ENCODE results near the gene SH3BP1.

The SH3BP1 gene

DNA sequence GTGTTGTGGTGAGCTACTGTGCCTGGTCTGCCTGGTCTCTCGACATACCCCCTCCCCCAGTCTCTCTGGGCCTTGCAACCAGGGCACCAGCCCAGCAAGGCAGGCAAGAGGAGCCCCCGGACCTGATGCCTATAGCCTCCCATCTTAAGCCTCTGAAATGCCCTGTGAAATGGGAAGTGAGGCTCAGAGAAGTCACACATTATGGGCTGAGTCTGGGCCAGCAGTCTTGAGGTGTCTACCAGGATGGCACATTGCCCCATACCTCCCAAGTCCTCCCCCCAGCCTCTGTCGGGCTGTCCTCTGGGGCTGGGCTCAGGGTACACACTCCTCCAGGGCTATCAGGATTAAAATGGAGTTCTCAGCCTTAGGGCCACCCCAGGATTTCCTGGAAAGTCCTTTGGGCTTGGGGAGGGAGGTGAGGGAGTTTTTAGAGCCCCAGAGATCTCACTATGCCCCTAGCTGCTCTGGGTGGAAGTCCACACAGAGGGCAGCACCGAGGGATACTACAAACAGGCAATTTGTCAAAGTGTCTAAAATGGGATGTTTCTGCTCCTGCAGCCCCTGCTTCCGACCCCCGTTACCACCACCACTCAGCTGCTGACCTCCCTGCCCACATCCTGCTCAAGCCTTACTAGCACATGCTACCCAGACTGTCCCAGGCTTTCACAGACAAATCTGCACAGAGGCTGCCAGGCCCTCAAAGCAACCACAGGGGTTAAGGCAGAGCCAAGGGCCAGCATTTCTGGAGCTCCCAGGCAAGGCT lies 3.1 kb upstream of the SH3BP1 start:
- Histone ChIP-seq H3K4me3 (ENCODE audit: low read depth in 1 of 2, low read length in 2 of 2) (no peak overlapping the region), H3K36me3 (ENCODE audit: insufficient read depth, low read length) (peaks cover 5% of the 10 kb centered on the region), H3K4me1 (ENCODE audit: insufficient read depth, low read length) (peaks cover 36% of the 10 kb centered on the region), H3K27me3 (ENCODE audit: control insufficient read depth in 1 of 2, insufficient read depth in 2 of 2, low read length in 2 of 2) (peaks cover 0 to 16% of the 10 kb centered on the region in 2 donors), H3K9ac (ENCODE audit: low read length) (no peak overlapping the region), H3K9me3 (ENCODE audit: low read length) (no peaks in the 10 kb centered on the region), H3K27ac (ENCODE audit: low read depth, low read length) (no peak overlapping the region)

- Histone ChIP-seq H3K4me1 (ENCODE audit: insufficient read depth, low read length) (peaks cover 36% of the 10 kb centered on the region), H3K9ac (ENCODE audit: low read length) (no peak overlapping the region), H3K4me3 (ENCODE audit: low read depth in 1 of 2, low read length in 2 of 2) (no peak overlapping the region), H3K36me3 (ENCODE audit: insufficient read depth, low read length) (no peaks in the 10 kb centered on the region), H3K27ac (ENCODE audit: low read depth, low read length) (no peak overlapping the region), H3K9me3 (ENCODE audit: low read length) (no peaks in the 10 kb centered on the region), H3K27me3 (ENCODE audit: control insufficient read depth in 1 of 2, insufficient read depth in 2 of 2, low read length in 2 of 2) (peaks cover 0 to 16% of the 10 kb centered on the region in 2 donors)
Observed at GRCh38 chr22:37636949-37637273, 2.6 kb upstream of the SH3BP1 start.

- H3K9ac ChIP-seq (ENCODE audit: low read length), result no peak overlapping the region
- peak overlapping the region in 1 of 2 donors; percentile 55 for H3K4me3 ChIP-seq (ENCODE audit: low read depth in 1 of 2, low read length in 2 of 2)
Observed at GRCh38 chr22:37638391-37639069, 939 bp upstream of the SH3BP1 start.

GRCh38 chr22:37639771-37640590 lies 512 bp downstream of the SH3BP1 start:
- no peak overlapping the region for H3K9ac ChIP-seq (ENCODE audit: low read length)
- H3K27ac ChIP-seq (ENCODE audit: low read depth, low read length), result peak overlapping the region; percentile 55
- peak overlapping the region; percentile 55 to 59 for H3K4me3 ChIP-seq (ENCODE audit: low read depth in 1 of 2, low read length in 2 of 2)
- H3K4me1 ChIP-seq (ENCODE audit: insufficient read depth, low read length), result peaks cover 19% of the 10 kb centered on the region
- H3K9me3 ChIP-seq (ENCODE audit: low read length), result no peaks in the 10 kb centered on the region
- no peaks in the 10 kb centered on the region for H3K36me3 ChIP-seq (ENCODE audit: insufficient read depth, low read length)
- peaks cover 0 to 16% of the 10 kb centered on the region in 2 donors for H3K27me3 ChIP-seq (ENCODE audit: control insufficient read depth in 1 of 2, insufficient read depth in 2 of 2, low read length in 2 of 2)

More at GRCh38 chr22:37638391-37639069, 939 bp upstream of the SH3BP1 start:
- Histone ChIP-seq H3K4me1 (ENCODE audit: insufficient read depth, low read length) (peaks cover 31% of the 10 kb centered on the region), H3K27me3 (ENCODE audit: control insufficient read depth in 1 of 2, insufficient read depth in 2 of 2, low read length in 2 of 2) (peaks cover 0 to 16% of the 10 kb centered on the region in 2 donors), H3K36me3 (ENCODE audit: insufficient read depth, low read length) (no peaks in the 10 kb centered on the region), H3K9me3 (ENCODE audit: low read length) (no peaks in the 10 kb centered on the region), H3K27ac (ENCODE audit: low read depth, low read length) (no peak overlapping the region)

DNA sequence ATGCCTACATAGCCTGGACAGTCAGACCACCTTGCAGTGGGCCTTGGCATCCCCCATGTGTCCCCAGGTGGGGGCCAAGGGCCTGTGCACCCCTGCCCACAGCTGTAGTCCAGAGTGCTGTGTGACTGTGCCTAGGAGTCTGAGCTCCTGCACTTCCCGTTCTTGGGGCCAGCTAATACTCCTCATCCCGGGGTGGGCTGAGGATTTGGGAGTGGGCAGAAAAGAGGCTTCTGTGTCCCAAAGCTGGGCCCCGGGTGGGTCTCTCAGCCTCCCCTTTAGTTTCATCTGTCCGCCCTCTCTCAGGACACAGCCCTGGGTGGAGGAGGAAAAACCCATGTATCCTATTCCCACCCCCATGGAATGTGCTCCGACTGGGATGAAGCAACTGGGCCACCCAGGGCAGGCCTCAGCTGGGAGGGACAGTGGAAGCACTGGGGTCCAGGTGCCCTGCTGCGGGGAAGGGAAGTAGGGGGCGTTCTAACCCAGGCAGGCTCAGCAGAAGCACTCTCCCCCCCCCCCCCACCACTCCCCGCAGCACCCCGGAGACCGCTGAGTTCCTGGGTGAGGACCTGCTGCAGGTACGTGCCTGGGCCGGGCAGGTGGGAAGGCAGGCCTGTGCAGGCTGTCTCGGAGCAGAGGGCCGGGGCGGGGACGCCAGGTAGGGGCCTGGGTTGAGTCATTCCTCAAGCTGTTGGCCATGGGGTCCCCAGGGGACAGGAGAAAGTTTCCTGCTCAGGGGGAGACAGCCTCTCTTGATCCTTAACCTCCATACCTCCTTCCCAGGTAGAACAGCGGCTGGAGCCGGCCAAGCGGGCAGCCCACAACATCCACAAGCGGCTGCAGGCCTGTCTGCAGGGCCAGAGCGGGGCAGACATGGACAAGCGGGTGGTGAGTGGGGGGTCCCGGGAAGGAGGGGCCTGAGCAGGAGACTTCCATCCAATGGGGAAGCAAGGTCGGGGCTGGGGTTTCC lies 1.4 kb downstream of the SH3BP1 start:
- no peaks in the 10 kb centered on the region for H3K36me3 ChIP-seq (ENCODE audit: insufficient read depth, low read length)
- no peak overlapping the region for H3K9ac ChIP-seq (ENCODE audit: low read length)
- H3K27me3 ChIP-seq (ENCODE audit: control insufficient read depth in 1 of 2, insufficient read depth in 2 of 2, low read length in 2 of 2), result peaks cover 0 to 16% of the 10 kb centered on the region in 2 donors
- H3K27ac ChIP-seq (ENCODE audit: low read depth, low read length), result no peak overlapping the region
- no peak overlapping the region for H3K4me3 ChIP-seq (ENCODE audit: low read depth in 1 of 2, low read length in 2 of 2)
- peaks cover 15% of the 10 kb centered on the region for H3K4me1 ChIP-seq (ENCODE audit: insufficient read depth, low read length)
- no peaks in the 10 kb centered on the region for H3K9me3 ChIP-seq (ENCODE audit: low read length)

- peaks cover 15% of the 10 kb centered on the region for H3K4me1 ChIP-seq (ENCODE audit: insufficient read depth, low read length)
- no peak overlapping the region for H3K4me3 ChIP-seq (ENCODE audit: low read depth in 1 of 2, low read length in 2 of 2)
- no peak overlapping the region for H3K9ac ChIP-seq (ENCODE audit: low read length)
Observed at GRCh38 chr22:37641561-37641949, 2.1 kb downstream of the SH3BP1 start.

DNA sequence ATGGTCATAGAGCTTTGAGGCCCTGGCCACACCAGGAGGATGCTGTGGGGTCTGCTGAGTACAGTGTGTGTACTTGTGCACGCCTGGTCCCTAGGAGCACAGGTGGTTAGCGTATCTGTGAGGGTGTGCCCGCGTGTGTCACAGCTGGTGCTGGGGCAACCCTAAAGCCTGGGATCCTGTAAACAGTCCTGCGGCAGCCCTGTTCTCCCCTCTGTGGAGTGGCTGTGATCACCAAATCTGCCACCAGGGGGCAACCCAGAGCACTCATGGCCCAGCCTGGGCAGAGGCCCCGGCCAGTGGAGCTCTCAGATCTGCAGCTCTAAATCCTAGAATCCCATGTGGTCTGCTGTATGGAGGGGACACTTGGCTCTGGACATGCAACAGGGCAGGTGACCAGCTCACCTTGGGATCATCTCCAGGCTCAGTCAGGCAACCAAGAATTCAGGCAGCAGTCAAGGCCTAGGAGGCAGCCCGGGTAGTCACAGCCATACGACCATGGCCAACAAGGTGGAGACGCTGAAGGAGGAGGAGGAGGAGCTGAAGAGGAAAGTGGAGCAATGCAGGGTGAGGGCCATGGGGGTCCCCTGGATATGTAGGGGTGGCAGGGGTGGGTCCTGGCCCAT lies 3.9 kb downstream of the SH3BP1 start:
- Histone ChIP-seq H3K27me3 (ENCODE audit: control insufficient read depth in 1 of 2, insufficient read depth in 2 of 2, low read length in 2 of 2) (peaks cover 0 to 16% of the 10 kb centered on the region in 2 donors), H3K4me3 (ENCODE audit: low read depth in 1 of 2, low read length in 2 of 2) (no peak overlapping the region), H3K36me3 (ENCODE audit: insufficient read depth, low read length) (no peaks in the 10 kb centered on the region), H3K9ac (ENCODE audit: low read length) (no peak overlapping the region), H3K9me3 (ENCODE audit: low read length) (no peaks in the 10 kb centered on the region), H3K27ac (ENCODE audit: low read depth, low read length) (no peak overlapping the region), H3K4me1 (ENCODE audit: insufficient read depth, low read length) (peaks cover 14% of the 10 kb centered on the region)

More at GRCh38 chr22:37641561-37641949, 2.1 kb downstream of the SH3BP1 start:
- peaks cover 0 to 16% of the 10 kb centered on the region in 2 donors for H3K27me3 ChIP-seq (ENCODE audit: control insufficient read depth in 1 of 2, insufficient read depth in 2 of 2, low read length in 2 of 2)
- H3K36me3 ChIP-seq (ENCODE audit: insufficient read depth, low read length), result no peaks in the 10 kb centered on the region
- no peak overlapping the region for H3K27ac ChIP-seq (ENCODE audit: low read depth, low read length)
- no peaks in the 10 kb centered on the region for H3K9me3 ChIP-seq (ENCODE audit: low read length)

- Histone ChIP-seq H3K4me3 (ENCODE audit: low read depth in 1 of 2, low read length in 2 of 2) (no peak overlapping the region), H3K4me1 (ENCODE audit: insufficient read depth, low read length) (peaks cover 5% of the 10 kb centered on the region), H3K9me3 (ENCODE audit: low read length) (no peaks in the 10 kb centered on the region), H3K36me3 (ENCODE audit: insufficient read depth, low read length) (peaks cover 7% of the 10 kb centered on the region), H3K27ac (ENCODE audit: low read depth, low read length) (no peak overlapping the region), H3K9ac (ENCODE audit: low read length) (no peak overlapping the region), H3K27me3 (ENCODE audit: control insufficient read depth in 1 of 2, insufficient read depth in 2 of 2, low read length in 2 of 2) (no peaks in the 10 kb centered on the region)
Observed at GRCh38 chr22:37647317-37647716, 7.8 kb downstream of the SH3BP1 start.

GRCh38 chr22:37647928-37648327 lies 8.5 kb downstream of the SH3BP1 start:
- H3K9me3 ChIP-seq (ENCODE audit: low read length), result no peaks in the 10 kb centered on the region
- no peak overlapping the region for H3K4me3 ChIP-seq (ENCODE audit: low read depth in 1 of 2, low read length in 2 of 2)
- H3K36me3 ChIP-seq (ENCODE audit: insufficient read depth, low read length), result peaks cover 7% of the 10 kb centered on the region
- no peak overlapping the region for H3K9ac ChIP-seq (ENCODE audit: low read length)
- no peak overlapping the region for H3K27ac ChIP-seq (ENCODE audit: low read depth, low read length)
- H3K4me1 ChIP-seq (ENCODE audit: insufficient read depth, low read length), result peaks cover 5% of the 10 kb centered on the region
- H3K27me3 ChIP-seq (ENCODE audit: control insufficient read depth in 1 of 2, insufficient read depth in 2 of 2, low read length in 2 of 2), result no peaks in the 10 kb centered on the region

GRCh38 chr22:37650463-37651136 lies 11.1 kb downstream of the SH3BP1 start:
- Histone ChIP-seq H3K27me3 (ENCODE audit: control insufficient read depth in 1 of 2, insufficient read depth in 2 of 2, low read length in 2 of 2) (no peaks in the 10 kb centered on the region), H3K9me3 (ENCODE audit: low read length) (no peaks in the 10 kb centered on the region), H3K9ac (ENCODE audit: low read length) (no peak overlapping the region), H3K4me3 (ENCODE audit: low read depth in 1 of 2, low read length in 2 of 2) (no peak overlapping the region), H3K27ac (ENCODE audit: low read depth, low read length) (no peak overlapping the region), H3K4me1 (ENCODE audit: insufficient read depth, low read length) (no peaks in the 10 kb centered on the region), H3K36me3 (ENCODE audit: insufficient read depth, low read length) (peaks cover 7% of the 10 kb centered on the region)

Measured in muscle layer of colon (tissue), 2 donors.